AG09319 (cell line): ENCODE measurements around the gene RRAS2.

Source experiments
- DNase-seq: peaks from one replicate; pipeline ENCODE4 v3.0.0-alpha.2; 2010; ENCODE audit warnings: low read depth; ENCODE audit errors: extremely low read depth
- TF ChIP-seq, protein P1 (sequence below): IDR thresholded peaks from 2 replicates; pipeline ENCODE4 v1.5.1; 2011; ENCODE audit warnings: low read depth, mild to moderate bottlenecking, inconsistent platforms, low read length, moderate library complexity

The RRAS2 gene

DNA sequence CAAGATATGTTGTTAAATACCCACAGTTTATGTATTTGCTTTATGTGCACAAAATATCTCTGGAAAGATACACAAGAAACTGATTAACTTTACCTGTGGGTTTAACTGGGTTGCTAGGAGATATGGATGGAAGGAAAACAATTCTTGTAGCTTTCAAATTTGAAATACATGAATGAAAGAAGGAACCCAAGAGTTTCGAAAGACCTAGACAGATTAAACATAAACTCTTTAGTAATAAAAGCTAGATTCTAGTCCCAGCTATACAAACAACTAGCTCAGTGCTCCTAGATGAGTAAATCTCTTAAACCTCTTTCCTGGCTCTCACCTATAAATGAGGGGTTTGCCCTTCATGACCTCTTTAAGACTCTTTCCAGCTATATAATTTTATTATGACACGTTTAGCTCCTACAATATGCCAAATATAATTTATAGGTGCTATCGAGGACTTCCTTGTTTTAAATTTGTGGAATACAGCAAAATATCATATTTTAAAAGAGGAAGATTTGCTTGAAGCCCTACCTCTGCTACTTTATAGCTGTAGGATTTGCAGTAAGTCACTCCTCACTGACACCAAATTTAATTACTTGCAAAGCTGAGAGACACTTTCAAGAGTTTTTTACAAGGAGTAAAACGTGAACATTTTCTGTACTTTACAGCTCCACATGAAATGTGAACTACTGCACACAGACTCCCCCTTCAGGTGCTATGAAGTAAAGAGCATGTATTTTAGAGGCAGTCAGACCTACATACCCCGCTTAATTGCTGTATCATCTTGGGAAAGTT is 50.7 kb downstream of the RRAS2 start:
- TF ChIP-seq, protein P1, sequence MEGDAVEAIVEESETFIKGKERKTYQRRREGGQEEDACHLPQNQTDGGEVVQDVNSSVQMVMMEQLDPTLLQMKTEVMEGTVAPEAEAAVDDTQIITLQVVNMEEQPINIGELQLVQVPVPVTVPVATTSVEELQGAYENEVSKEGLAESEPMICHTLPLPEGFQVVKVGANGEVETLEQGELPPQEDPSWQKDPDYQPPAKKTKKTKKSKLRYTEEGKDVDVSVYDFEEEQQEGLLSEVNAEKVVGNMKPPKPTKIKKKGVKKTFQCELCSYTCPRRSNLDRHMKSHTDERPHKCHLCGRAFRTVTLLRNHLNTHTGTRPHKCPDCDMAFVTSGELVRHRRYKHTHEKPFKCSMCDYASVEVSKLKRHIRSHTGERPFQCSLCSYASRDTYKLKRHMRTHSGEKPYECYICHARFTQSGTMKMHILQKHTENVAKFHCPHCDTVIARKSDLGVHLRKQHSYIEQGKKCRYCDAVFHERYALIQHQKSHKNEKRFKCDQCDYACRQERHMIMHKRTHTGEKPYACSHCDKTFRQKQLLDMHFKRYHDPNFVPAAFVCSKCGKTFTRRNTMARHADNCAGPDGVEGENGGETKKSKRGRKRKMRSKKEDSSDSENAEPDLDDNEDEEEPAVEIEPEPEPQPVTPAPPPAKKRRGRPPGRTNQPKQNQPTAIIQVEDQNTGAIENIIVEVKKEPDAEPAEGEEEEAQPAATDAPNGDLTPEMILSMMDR, result peak; percentile 61
- no peak for DNase-seq

DNA sequence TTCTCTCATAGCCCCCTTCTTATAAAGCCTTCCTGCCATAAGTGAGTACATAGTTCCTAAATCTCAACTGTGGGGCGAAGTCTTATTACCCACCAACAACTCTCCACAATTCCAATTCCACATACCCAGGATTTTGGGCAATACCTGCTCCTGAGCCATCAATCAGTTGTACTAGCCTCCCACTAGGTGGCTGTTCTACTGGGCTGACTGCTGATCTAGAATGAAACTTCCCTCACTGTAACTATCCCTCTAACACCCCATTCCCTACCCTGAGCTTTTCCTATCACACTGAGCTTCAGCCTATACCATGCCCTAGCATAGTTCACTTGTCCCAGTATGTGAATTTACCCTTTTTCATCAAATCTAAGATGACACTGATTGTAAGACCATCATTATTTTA is 52.5 kb downstream of the RRAS2 start:
- TF ChIP-seq, protein P1, result no peak
- DNase-seq, result no peak

DNA sequence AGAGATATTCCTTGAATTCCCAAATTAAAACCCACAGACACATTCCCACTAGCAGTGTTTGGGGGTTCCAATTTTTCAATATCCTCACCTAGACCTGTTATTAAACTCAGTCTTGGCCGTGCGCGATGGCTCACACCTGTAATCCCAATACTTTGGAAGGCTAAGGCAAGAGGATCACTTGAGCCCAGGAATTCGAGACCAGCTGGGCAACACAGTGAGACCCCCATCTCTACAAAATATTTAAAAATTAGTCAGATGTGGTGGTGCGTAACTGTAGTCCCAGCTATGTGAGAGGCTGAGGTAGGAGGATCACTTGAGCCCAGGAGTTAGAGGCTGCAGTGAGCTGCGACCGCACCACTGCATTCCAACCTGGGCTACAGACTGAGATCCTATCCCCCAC is 53.3 kb downstream of the RRAS2 start:
- no peak for DNase-seq
- TF ChIP-seq, protein P1, result no peak

DNA sequence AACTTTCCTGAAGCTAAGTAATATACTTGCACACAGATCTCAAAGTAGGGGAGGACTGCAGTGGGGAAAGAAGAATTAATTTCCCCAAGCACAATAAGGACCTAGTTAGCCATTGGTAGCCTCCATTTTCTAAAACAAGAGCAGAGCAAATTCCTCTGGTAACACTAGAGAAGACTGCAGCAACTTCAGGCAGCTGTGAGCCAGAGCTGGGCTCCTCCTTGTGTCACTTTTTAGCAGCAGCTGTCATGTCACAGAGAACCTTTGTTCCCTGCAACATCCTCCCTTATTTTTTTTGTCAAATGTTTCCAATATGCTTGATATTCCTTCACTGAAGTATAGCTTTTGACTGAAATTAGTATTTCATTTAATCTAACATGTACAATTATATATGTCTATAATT is 54.4 kb downstream of the RRAS2 start:
- TF ChIP-seq, protein P1, result no peak
- no peak for DNase-seq

DNA sequence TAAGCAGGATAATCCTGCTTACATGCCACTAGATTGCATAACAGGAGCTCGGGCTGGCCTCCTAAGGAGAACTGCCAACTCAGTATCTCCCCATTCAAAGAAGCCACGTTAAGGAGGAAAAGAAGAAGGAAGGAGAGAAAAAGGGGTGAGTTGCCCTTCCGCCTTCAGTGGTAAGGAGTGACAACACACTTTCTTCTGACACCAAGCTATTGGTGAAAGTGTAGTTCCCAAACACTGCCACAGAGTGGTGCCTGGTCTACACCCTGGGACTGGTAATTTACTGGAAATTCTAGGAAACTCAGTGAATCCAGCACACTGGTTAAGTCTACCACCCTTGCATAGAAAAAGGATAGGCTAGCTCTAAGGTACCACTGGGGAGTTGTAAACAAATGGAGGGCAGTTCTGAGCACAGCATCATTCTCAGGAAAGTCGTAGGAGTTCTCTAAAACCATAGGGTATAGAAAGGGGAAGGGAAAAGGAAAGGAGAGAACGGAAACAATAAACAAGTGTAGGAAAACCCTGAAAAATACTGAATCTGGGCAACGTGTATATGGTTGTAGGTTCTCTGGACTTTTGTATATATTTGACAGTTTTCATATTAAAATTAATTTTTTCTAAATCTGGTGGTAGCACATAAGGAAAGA is 58.2 kb downstream of the RRAS2 start:
- DNase-seq, result no peak
- TF ChIP-seq, protein P1, result peak; percentile 88

DNA sequence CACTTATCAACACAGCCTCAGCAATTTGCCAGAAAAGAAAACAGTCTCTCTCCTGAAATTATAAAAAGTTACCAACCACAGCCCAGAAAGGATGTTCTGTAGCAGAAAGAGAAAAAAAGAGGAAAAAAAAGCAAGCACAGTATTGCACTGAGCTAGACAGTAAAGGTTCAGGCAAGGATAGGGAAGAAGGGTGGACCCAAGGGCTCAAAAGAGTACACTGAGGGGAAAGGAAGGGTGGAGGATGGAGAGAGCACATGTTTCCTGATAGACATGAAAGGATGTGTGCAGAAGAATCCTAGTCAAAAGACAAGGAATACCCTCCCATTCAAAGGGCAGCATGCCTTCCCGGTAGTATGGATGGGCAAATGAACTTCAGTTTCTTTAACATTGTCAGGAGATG is 59.1 kb downstream of the RRAS2 start:
- TF ChIP-seq, protein P1, result no peak
- no peak for DNase-seq

DNA sequence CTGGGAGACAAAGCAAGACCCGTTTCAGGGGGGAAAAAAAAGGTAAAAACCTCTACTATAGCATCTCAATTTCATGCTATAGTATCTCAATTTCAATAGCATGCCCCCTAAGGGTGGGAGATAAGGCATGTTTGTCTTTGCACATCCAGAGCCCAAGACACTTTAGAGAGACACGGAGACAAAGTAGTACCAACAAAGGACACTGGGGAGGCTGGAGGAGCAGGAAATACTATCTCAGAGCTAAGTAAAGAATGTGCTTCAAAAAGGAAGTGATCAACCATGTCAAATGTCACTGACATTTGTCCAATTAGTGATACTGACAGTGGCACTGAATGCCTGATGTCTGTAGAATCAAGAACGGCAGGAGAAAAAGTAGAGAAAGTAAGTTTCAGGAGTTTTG is 68.6 kb downstream of the RRAS2 start:
- no peak for DNase-seq
- TF ChIP-seq, protein P1, result no peak
